ENCODE results near the gene SMARCE1. TPM values are rescaled to one million over a fixed set of nuclear protein-coding genes. Genes with fewer than 3 reads are reported as not detected.

The SMARCE1 gene
- polyA plus RNA-seq, 1 donor, result 113 TPM

DNA sequence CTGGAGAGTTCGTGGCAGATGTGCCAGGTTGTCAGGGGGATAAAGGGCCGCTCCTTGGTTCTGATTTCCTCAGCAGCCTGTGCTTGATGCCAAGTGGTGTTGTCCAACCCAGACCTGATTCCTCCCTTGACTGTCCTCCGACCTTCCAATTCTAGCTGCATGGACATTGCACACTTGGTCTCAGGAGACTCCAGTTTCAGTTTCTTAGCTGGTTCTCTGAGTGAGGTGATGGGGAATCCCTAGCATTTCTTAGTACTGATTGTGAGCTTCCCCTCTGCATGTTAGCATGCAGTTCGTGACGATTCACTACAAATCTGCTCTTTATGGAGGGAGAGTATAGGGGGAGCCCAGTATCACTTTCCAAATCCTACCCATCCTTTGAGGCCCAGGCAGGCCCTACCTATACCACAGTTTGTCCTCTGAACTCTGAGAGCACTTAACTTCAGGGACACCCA is 70.0 kb downstream of the SMARCE1 start:
- no peak for DNase-seq

DNA sequence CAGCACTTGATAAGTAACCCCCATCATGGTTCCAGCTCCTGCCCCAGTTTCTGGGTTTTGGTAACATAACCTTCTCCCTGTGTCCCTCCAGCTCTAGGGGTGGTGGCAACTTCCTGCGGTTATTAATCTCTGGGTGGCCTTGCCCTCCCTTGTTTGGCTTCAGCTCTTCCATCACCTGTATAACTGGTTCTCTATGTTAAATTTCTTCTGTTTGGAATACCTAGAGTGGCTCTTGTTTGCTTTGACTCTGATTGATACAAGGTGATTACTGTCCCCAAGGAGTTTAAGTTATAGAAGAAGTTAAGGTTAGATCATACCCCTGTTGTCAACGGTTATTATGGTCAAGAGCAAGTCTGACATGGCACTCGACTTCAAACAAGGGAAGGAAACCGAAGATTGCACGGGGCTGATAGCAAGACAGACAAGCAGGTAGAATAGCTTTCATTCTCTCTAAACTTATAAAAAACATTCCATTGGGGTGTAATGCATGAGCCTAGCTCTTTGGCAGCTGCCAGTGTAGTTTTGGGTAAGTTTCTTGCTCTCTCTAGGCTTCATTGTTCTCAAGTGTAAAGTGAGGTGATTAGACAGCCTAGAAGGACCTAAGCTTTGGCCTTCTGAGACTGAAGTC is 71.4 kb downstream of the SMARCE1 start:
- DNase-seq, result no peak

Other genes starting within 250 kb of the SMARCE1 start
- gene TOP2A, start 229.9 kb downstream of the SMARCE1 start, polyA plus RNA-seq (ENCODE audit: insufficient read length), result 45.8 TPM
- 240 TPM for gene IGFBP4, start 204.4 kb downstream of the SMARCE1 start, polyA plus RNA-seq (ENCODE audit: insufficient read length)
- 0.14 TPM for gene TNS4, start 146.2 kb downstream of the SMARCE1 start, polyA plus RNA-seq (ENCODE audit: insufficient read length)
- 0.49 TPM for gene CCR7, start 82.3 kb downstream of the SMARCE1 start, polyA plus RNA-seq (ENCODE audit: insufficient read length)
- 0.08 TPM for gene KRT222, start 17.4 kb upstream of the SMARCE1 start, polyA plus RNA-seq (ENCODE audit: insufficient read length)
- not detected for gene KRT24, start 55.9 kb upstream of the SMARCE1 start, polyA plus RNA-seq (ENCODE audit: insufficient read length)
- gene KRT25, start 107.5 kb upstream of the SMARCE1 start, polyA plus RNA-seq (ENCODE audit: insufficient read length), result 0.19 TPM
- not detected for gene KRT26, start 124.4 kb upstream of the SMARCE1 start, polyA plus RNA-seq (ENCODE audit: insufficient read length)
- not detected for gene KRT27, start 134.7 kb upstream of the SMARCE1 start, polyA plus RNA-seq (ENCODE audit: insufficient read length)
- not detected for gene KRT28, start 152.1 kb upstream of the SMARCE1 start, polyA plus RNA-seq (ENCODE audit: insufficient read length)
- gene KRT10, start 174.8 kb upstream of the SMARCE1 start, polyA plus RNA-seq (ENCODE audit: insufficient read length), result 61.7 TPM
- 0.31 TPM for gene KRT12, start 219.4 kb upstream of the SMARCE1 start, polyA plus RNA-seq (ENCODE audit: insufficient read length)
- not detected for gene KRT20, start 237.4 kb upstream of the SMARCE1 start, polyA plus RNA-seq (ENCODE audit: insufficient read length)